HUES64 (cell line): ENCODE measurements around the gene ARHGAP35.

ENCODE experiments used
- H3K27ac ChIP-seq: 2 replicates; pipeline ENCODE4 v1.7.0; 2013; ENCODE audit warnings: low read depth, low read length, inconsistent platforms
- H3K27me3 ChIP-seq: 2 replicates; pipeline ENCODE4 v1.6.1; 2013; ENCODE audit warnings: mild to moderate bottlenecking, low read length; ENCODE audit not compliant: insufficient read depth
- H3K36me3 ChIP-seq: 2 replicates; pipeline ENCODE4 v1.6.1; 2013; ENCODE audit warnings: mild to moderate bottlenecking, low read length; ENCODE audit not compliant: insufficient read depth
- H3K4me1 ChIP-seq: 2 replicates; pipeline ENCODE4 v1.6.1; 2013; ENCODE audit warnings: mild to moderate bottlenecking, low read length, moderate library complexity; ENCODE audit not compliant: insufficient read depth
- H3K4me3 ChIP-seq: 2 replicates; pipeline ENCODE4 v1.5.1; 2013; ENCODE audit warnings: mild to moderate bottlenecking, low read length, moderate library complexity
- H3K9ac ChIP-seq: 2 replicates; pipeline ENCODE4 v1.6.1; 2013; ENCODE audit warnings: mild to moderate bottlenecking, low read depth, low read length
- H3K9me3 ChIP-seq: 2 replicates; pipeline ENCODE4 v1.6.1; 2013; ENCODE audit warnings: low read depth, low read length; ENCODE audit not compliant: insufficient read depth
- WGBS: fragments of 150-250, 120-280 bp; methylation state at CpG from one replicate; pipeline ENCODE4 v1.1.7; 2013; ENCODE audit warnings: missing lambda C conversion rate; 5-methylcytosine and 5-hydroxymethylcytosine counted together

ARHGAP35 gene

GRCh38 chr19:46892252-46893179, 31.7 kb downstream of the ARHGAP35 start:
- Histone ChIP-seq H3K4me3 (no peak overlapping the region), H3K4me1 (no peaks in the 10 kb centered on the region), H3K27me3 (no peaks in the 10 kb centered on the region), H3K27ac (no peak overlapping the region), H3K36me3 (no peaks in the 10 kb centered on the region; the same call in 1 of the 2 replicates), H3K9ac (no peak overlapping the region), H3K9me3 (no peaks in the 10 kb centered on the region)
- 94% methylated on average over 11 of the region's 11 CpGs for WGBS

- no peaks in the 10 kb centered on the region for H3K4me1 ChIP-seq
- no peak overlapping the region for H3K9ac ChIP-seq
- no peak overlapping the region for H3K27ac ChIP-seq
- 95% methylated on average over 10 of the region's 10 CpGs for WGBS
- no peaks in the 10 kb centered on the region for H3K27me3 ChIP-seq
- no peak overlapping the region for H3K4me3 ChIP-seq
- no peaks in the 10 kb centered on the region for H3K9me3 ChIP-seq
- H3K36me3 ChIP-seq, result no peaks in the 10 kb centered on the region; the same call in 1 of the 2 replicates
Observed at GRCh38 chr19:46896076-46896794, 35.4 kb downstream of the ARHGAP35 start.

GRCh38 chr19:46898731-46899130, 37.9 kb downstream of the ARHGAP35 start:
- peaks cover 10% of the 10 kb centered on the region; the same call in 1 of the 2 replicates for H3K4me1 ChIP-seq
- WGBS, result 89% methylated on average over 5 of the region's 5 CpGs
- H3K4me3 ChIP-seq, result no peak overlapping the region

GRCh38 chr19:46900341-46900740, 39.5 kb downstream of the ARHGAP35 start:
- Histone ChIP-seq H3K4me1 (peaks cover 21% of the 10 kb centered on the region; the same call in 1 of the 2 replicates), H3K9ac (no peak overlapping the region), H3K27ac (no peak overlapping the region), H3K36me3 (no peaks in the 10 kb centered on the region; the same call in 1 of the 2 replicates), H3K27me3 (no peaks in the 10 kb centered on the region), H3K9me3 (no peaks in the 10 kb centered on the region), H3K4me3 (no peak overlapping the region)
- 95% methylated on average over 5 of the region's 5 CpGs for WGBS

More at GRCh38 chr19:46898731-46899130, 37.9 kb downstream of the ARHGAP35 start:
- no peaks in the 10 kb centered on the region for H3K9me3 ChIP-seq
- H3K27ac ChIP-seq, result no peak overlapping the region; the same call in 1 of the 2 replicates
- no peaks in the 10 kb centered on the region; the same call in 1 of the 2 replicates for H3K36me3 ChIP-seq
- no peak overlapping the region for H3K9ac ChIP-seq
- H3K27me3 ChIP-seq, result no peaks in the 10 kb centered on the region

GRCh38 chr19:46901701-46902401, 41.1 kb downstream of the ARHGAP35 start:
- Histone ChIP-seq H3K36me3 (no peaks in the 10 kb centered on the region), H3K9me3 (no peaks in the 10 kb centered on the region), H3K4me3 (no peak overlapping the region), H3K9ac (no peak overlapping the region), H3K27ac (no peak overlapping the region; the same call in 1 of the 2 replicates), H3K4me1 (peaks cover 21% of the 10 kb centered on the region; the same call in 1 of the 2 replicates), H3K27me3 (no peaks in the 10 kb centered on the region)

GRCh38 chr19:46902402-46902766, 41.6 kb downstream of the ARHGAP35 start:
- no peak overlapping the region for H3K4me3 ChIP-seq
- H3K27me3 ChIP-seq, result no peaks in the 10 kb centered on the region
- no peaks in the 10 kb centered on the region for H3K9me3 ChIP-seq
- H3K27ac ChIP-seq, result no peak overlapping the region; the same call in 1 of the 2 replicates
- no peaks in the 10 kb centered on the region for H3K36me3 ChIP-seq
- peaks cover 21% of the 10 kb centered on the region; the same call in 1 of the 2 replicates for H3K4me1 ChIP-seq
- whole genome bisulfite sequencing, result 88% methylated on average over 2 of the region's 4 CpGs
- no peak overlapping the region for H3K9ac ChIP-seq

GRCh38 chr19:46903458-46903857, 42.7 kb downstream of the ARHGAP35 start:
- 82% methylated on average over 3 of the region's 3 CpGs for WGBS
- Histone ChIP-seq H3K4me3 (no peak overlapping the region), H3K27ac (peak overlapping the region; percentile 11; the same call in 1 of the 2 replicates), H3K4me1 (peaks cover 26% of the 10 kb centered on the region), H3K9me3 (no peaks in the 10 kb centered on the region), H3K36me3 (no peaks in the 10 kb centered on the region), H3K27me3 (no peaks in the 10 kb centered on the region), H3K9ac (no peak overlapping the region)

- Histone ChIP-seq H3K36me3 (no peaks in the 10 kb centered on the region), H3K27ac (peak overlapping the region; percentile 11), H3K9me3 (no peaks in the 10 kb centered on the region), H3K4me1 (peaks cover 30% of the 10 kb centered on the region), H3K27me3 (no peaks in the 10 kb centered on the region), H3K9ac (no peak overlapping the region), H3K4me3 (no peak overlapping the region)
- 85% methylated on average over 16 of the region's 16 CpGs for WGBS
Observed at GRCh38 chr19:46904114-46905060, 43.6 kb downstream of the ARHGAP35 start.

GRCh38 chr19:46906221-46906620, 45.4 kb downstream of the ARHGAP35 start:
- Histone ChIP-seq H3K4me1 (peaks cover 30% of the 10 kb centered on the region), H3K4me3 (no peak overlapping the region), H3K27ac (no peak overlapping the region), H3K9me3 (no peaks in the 10 kb centered on the region), H3K27me3 (no peaks in the 10 kb centered on the region), H3K36me3 (no peaks in the 10 kb centered on the region), H3K9ac (no peak overlapping the region)
- 96% methylated on average over 1 of the region's 2 CpGs for WGBS

GRCh38 chr19:46907880-46908279, 47.1 kb downstream of the ARHGAP35 start:
- Histone ChIP-seq H3K4me1 (peaks cover 32% of the 10 kb centered on the region), H3K9me3 (no peaks in the 10 kb centered on the region), H3K27ac (no peak overlapping the region), H3K36me3 (no peaks in the 10 kb centered on the region), H3K27me3 (no peaks in the 10 kb centered on the region), H3K9ac (no peak overlapping the region), H3K4me3 (no peak overlapping the region)
- 93% methylated on average over 4 of the region's 4 CpGs for WGBS
